Measurements from ENCODE around the gene RSPH1.
A peak's percentile ranks its signal among the peaks of the same experiment; 100 is the strongest.

DNA sequence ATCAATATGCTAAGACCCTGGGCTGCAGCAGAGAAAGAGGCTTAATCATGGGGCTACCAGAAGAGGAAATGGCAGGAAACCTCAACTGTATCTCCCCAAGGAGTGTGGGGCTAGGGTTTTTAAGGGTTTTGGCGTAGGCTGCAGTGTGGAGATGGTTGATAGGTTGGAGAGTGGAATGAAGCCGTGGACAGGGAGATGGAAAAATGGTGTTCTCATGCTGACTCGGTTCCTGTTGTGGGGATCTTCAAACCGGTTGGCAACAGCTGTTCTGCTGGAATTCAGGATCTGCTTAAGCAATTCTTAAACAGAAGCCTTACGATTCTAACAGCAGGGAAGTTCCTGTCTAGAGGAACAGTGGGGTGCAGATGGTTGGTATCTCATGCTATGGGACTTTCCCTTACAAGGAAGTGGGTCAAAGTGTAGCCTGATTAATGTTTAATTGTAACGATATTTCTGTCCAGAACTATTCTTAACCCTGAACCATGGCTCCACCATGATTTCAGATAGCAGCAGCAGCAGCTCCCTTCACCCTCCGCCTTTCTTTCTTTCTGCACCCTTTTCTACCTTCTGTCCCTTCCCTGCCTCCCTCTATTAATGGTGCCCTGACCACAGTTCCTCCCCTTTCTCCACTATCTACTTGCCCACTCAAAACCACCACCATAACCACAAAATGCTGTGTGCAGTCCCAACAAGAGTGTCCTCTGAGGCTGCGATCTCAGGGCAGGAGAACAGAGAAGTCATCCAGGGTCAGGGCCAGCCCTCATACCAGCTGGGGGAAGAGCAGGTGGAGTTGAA is 30.8 kb downstream of the RSPH1 start:
- TF ChIP-seq, protein P1, sequence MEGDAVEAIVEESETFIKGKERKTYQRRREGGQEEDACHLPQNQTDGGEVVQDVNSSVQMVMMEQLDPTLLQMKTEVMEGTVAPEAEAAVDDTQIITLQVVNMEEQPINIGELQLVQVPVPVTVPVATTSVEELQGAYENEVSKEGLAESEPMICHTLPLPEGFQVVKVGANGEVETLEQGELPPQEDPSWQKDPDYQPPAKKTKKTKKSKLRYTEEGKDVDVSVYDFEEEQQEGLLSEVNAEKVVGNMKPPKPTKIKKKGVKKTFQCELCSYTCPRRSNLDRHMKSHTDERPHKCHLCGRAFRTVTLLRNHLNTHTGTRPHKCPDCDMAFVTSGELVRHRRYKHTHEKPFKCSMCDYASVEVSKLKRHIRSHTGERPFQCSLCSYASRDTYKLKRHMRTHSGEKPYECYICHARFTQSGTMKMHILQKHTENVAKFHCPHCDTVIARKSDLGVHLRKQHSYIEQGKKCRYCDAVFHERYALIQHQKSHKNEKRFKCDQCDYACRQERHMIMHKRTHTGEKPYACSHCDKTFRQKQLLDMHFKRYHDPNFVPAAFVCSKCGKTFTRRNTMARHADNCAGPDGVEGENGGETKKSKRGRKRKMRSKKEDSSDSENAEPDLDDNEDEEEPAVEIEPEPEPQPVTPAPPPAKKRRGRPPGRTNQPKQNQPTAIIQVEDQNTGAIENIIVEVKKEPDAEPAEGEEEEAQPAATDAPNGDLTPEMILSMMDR (IDR thresholded peaks at IDR 0.05; ENCODE audit: control extremely low read depth in 1 of 3, insufficient read depth in 1 of 3, low read depth in 1 of 3, low read length in 3 of 3), result no peak
- TF ChIP-seq BRCA1 (IDR thresholded peaks at IDR 0.05; ENCODE audit: low read depth, low read length) (no peak), RAD21 (IDR thresholded peaks at IDR 0.05 in 1 of 2, conservative IDR thresholded peaks at IDR 0.05 in 1 of 2; ENCODE audit: low read depth in 2 of 2, low read length in 2 of 2) (no peak), TAF1 (IDR thresholded peaks at IDR 0.05; ENCODE audit: low read depth, low read length) (no peak), TEAD4 (IDR thresholded peaks at IDR 0.05; ENCODE audit: low read depth, low read length) (peak; percentile 49; the same call in 1 of the 2 replicates), SUZ12 (IDR thresholded peaks at IDR 0.05; ENCODE audit: low read length) (no peak), HDAC6 (IDR thresholded peaks at IDR 0.05; ENCODE audit: low read depth, low read length) (no peak), POLR2A (IDR thresholded peaks at IDR 0.05; ENCODE audit: control extremely low read depth in 1 of 2, low read depth in 2 of 2, low read length in 2 of 2) (no peak), EGR1 (IDR thresholded peaks at IDR 0.05; ENCODE audit: borderline replicate concordance, low read depth, low read length) (no peak), HDAC2 (IDR thresholded peaks at IDR 0.05; ENCODE audit: borderline replicate concordance in 1 of 2, low read depth in 2 of 2, low read length in 2 of 2) (no peak), CHD2 (IDR thresholded peaks at IDR 0.05; ENCODE audit: low read length) (no peak)

Measured in H1 (cell line).